Glomerular endothelial cell (primary cell): ENCODE results near the gene ROPN1L. TPM values are rescaled to one million over a fixed set of nuclear protein-coding genes. Genes with fewer than 3 reads are reported as not detected.
"Not testable (repeated sequence)": the region's sequence is repeated elsewhere in the genome, so short reads cannot be mapped to it uniquely, and the experiment has no call there.

ENCODE experiments used
- DNase-seq: peaks from one replicate; pipeline ENCODE4 v3.0.0-alpha.2; 2011; ENCODE audit warnings: low read depth, low spot score; ENCODE audit errors: extremely low read depth
- total RNA-seq: library from RNA; depleted of rRNA; stranded (reverse); fragments of >200 nt; gene quantifications from 2 replicates; pipeline ENCODE4 v1.2.3, GENCODE V29; 2015

The ROPN1L gene
- total RNA-seq, result 1.5 and 4.2 TPM in 2 replicates

- no peak for DNase-seq
These were observed at the start of gene ROPN1L for GRCh38 chr5:10441083-10441991. Gene ROPN1L, plus strand, starts transcription at chr5:10441879. Its CDS starts 289 bp downstream, at chr5:10442168.

- not testable (repeated sequence) for DNase-seq
These were observed 48.9 kb upstream of the ROPN1L start for GRCh38 chr5:10392567-10393328.

GRCh38 chr5:10393491-10393890, 48.2 kb upstream of the ROPN1L start:
- no peak for DNase-seq

- DNase-seq, result no peak
These were observed 45.1 kb upstream of the ROPN1L start for GRCh38 chr5:10396552-10396951.

- DNase-seq, result no peak
These were observed 41.8 kb upstream of the ROPN1L start for GRCh38 chr5:10399839-10400238.

GRCh38 chr5:10400411-10400810, 41.3 kb upstream of the ROPN1L start:
- DNase-seq, result no peak

GRCh38 chr5:10400831-10401230, 40.8 kb upstream of the ROPN1L start:
- DNase-seq, result no peak

- no peak for DNase-seq
These were observed 40.2 kb upstream of the ROPN1L start for GRCh38 chr5:10401498-10401897.

- DNase-seq, result no peak
These were observed 37.9 kb upstream of the ROPN1L start for GRCh38 chr5:10403829-10404228.

GRCh38 chr5:10406651-10407050, 35.0 kb upstream of the ROPN1L start:
- DNase-seq, result no peak

GRCh38 chr5:10409504-10409903, 32.2 kb upstream of the ROPN1L start:
- DNase-seq, result no peak

- DNase-seq, result no peak
These were observed 31.0 kb upstream of the ROPN1L start for GRCh38 chr5:10410662-10411061.

- no peak for DNase-seq
These were observed 30.3 kb upstream of the ROPN1L start for GRCh38 chr5:10411336-10411735.

- no peak for DNase-seq
These were observed 24.8 kb upstream of the ROPN1L start for GRCh38 chr5:10416868-10417267.

- DNase-seq, result no peak
These were observed 22.9 kb upstream of the ROPN1L start for GRCh38 chr5:10418654-10419345.

GRCh38 chr5:10420468-10420867, 21.2 kb upstream of the ROPN1L start:
- no peak for DNase-seq

- no peak for DNase-seq
These were observed 20.7 kb upstream of the ROPN1L start for GRCh38 chr5:10420932-10421331.

GRCh38 chr5:10421896-10422691, 19.6 kb upstream of the ROPN1L start:
- no peak for DNase-seq

GRCh38 chr5:10423022-10423421, 18.7 kb upstream of the ROPN1L start:
- DNase-seq, result no peak

GRCh38 chr5:10424124-10424731, 17.5 kb upstream of the ROPN1L start:
- no peak for DNase-seq
